Aorta (tissue), 5 donors: ENCODE measurements around the gene ICAM3. TPM values are rescaled to one million over a fixed set of nuclear protein-coding genes. Genes with fewer than 3 reads are reported as not detected.

ENCODE experiments used
- ATAC-seq: fragments of 200-7000 bp; cut with Tn5 transposase; one replicate; pipeline ENCODE4 v1.9.1; 2022; ENCODE audit warnings: moderate library complexity; ENCODE audit not compliant: low FRiP score
- DNase-seq, 2 donors: peaks; one replicate each; pipeline ENCODE4 v3.0.0-alpha.2; 2020
- H3K27ac ChIP-seq, 2 donors: one replicate each; pipeline ENCODE4 v1.5.1; 2013; ENCODE audit warnings: low read length in 2 of 2, mild to moderate bottlenecking in 2 of 2, moderate library complexity in 2 of 2, control low read depth in 1 of 2, inconsistent platforms in 1 of 2, low read depth in 1 of 2
- H3K27me3 ChIP-seq, 2 donors: one replicate each; pipeline ENCODE4 v1.6.1; 2013; ENCODE audit warnings: control low read depth in 1 of 2, low read length in 1 of 2, mild to moderate bottlenecking in 1 of 2, moderate library complexity in 1 of 2; ENCODE audit not compliant: insufficient read depth in 2 of 2, control insufficient read depth in 1 of 2
- H3K36me3 ChIP-seq, 2 donors: one replicate each; pipeline ENCODE4 v1.6.1; 2013; ENCODE audit warnings: control low read depth in 1 of 2, low read length in 1 of 2, mild to moderate bottlenecking in 1 of 2; ENCODE audit not compliant: insufficient read depth in 2 of 2, control insufficient read depth in 1 of 2
- H3K4me1 ChIP-seq, 2 donors: one replicate each; pipeline ENCODE4 v1.6.1; 2013; ENCODE audit warnings: low read length in 2 of 2, control low read depth in 1 of 2, mild to moderate bottlenecking in 1 of 2, moderate library complexity in 1 of 2; ENCODE audit not compliant: insufficient read depth in 2 of 2, control insufficient read depth in 1 of 2
- H3K4me3 ChIP-seq, 2 donors: one replicate each; pipeline ENCODE4 v1.5.1; 2013; ENCODE audit warnings: low read length in 2 of 2, control low read depth in 1 of 2, mild to moderate bottlenecking in 1 of 2
- H3K9me3 ChIP-seq: one replicate; pipeline ENCODE4 v1.6.1; 2013; ENCODE audit warnings: mild to moderate bottlenecking, low read length; ENCODE audit not compliant: control insufficient read depth
- WGBS, 2 donors: extraction: QIAGEN DNeasy Blood & Tissue Kit; methylation state at CpG; one replicate each; pipeline ENCODE4 v1.1.7; 2013; 5-methylcytosine and 5-hydroxymethylcytosine counted together
- intact Hi-C, 2 donors: fragments of 100-400 bp; cut with DNase I; formaldehyde crosslinking; loops; one replicate each; pipeline versions ENCODE4 v1.14.2 to v1.15.0; 2022
- polyA plus RNA-seq, 2 donors: library from polyadenylated mRNA; stranded (reverse); fragments of 200-250 nt; gene quantifications; one replicate each; pipeline ENCODE4 v1.2.3, GENCODE V29; 2013
- total RNA-seq, 2 donors: library from RNA; stranded (reverse); fragmentation: NEBNext Ultra II Directional; extraction: Animal tissue kit (Norgen Biotek cat#: 25700); gene quantifications; one replicate each; pipeline ENCODE4 v1.2.1, GENCODE V29; 2021
- donor health status: healthy with polysubstance abuse.
- donor health status: Bipolar disorder and iron deficiency.
- donor health status: DM: no; HTN: no; CAD: no.
- donor health status: DM: no; HTN: no; CAD: no.
- donor health status: DM: yes; HTN: yes; CAD: no.

ICAM3 gene
- total and polyA plus RNA-seq, 4 donors, result 6.3 to 10.5 (median 8.9) TPM

DNA sequence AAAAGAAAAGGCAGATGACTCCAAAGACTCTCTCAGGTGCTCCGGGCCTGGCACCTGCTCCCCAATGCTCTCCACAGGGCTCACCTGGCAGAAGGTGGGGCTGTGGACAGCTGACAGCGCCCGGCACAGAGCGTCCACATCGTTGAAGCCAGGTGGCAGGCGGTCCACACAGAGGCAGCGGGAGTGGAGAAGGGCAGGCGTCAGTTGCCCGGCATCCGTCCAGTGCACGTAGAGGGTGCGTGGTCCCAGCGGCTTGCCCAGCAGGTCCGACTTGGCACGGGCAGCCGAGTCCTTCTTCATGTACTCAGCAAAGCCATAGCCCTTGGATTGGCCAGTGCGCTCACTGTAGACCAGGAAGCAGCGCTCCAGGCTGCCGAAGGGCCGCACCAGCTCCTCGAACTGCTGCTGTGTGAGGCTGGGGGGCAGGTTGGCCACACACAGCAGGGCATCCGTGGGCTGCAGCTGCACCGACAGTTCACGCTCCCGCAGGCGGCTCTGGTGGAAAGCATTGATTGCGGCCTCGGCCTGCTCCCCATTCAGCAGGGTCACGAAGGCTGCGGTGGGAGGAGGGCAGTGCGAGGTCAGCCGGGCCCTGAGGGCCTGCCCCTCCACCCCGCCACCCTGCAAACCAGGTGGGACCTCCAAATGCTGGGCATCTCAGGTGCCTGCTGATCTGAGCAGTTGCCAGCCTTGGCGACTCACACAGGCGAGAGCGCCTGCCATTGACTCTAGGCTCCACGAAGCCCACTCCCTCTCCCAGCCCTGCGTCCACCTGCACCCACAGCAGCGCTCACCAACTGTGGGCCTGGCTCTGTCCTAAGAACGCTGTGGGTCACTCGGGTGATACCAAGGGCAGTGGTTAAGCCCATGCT is 10.6 kb downstream of the ICAM3 start:
- WGBS, 2 donors, result 94 to 96% methylated on average over 41 of the region's 41 CpGs
- Histone ChIP-seq H3K27me3 (no peaks in the 10 kb centered on the region), H3K4me3 (no peak overlapping the region), H3K9me3 (no peaks in the 10 kb centered on the region), H3K4me1 (no peaks in the 10 kb centered on the region), H3K36me3 (peaks cover 0 to 9% of the 10 kb centered on the region in 2 donors), H3K27ac (no peak overlapping the region)
- DNase-seq (no peak), ATAC-seq (no peak)
- intact Hi-C loops, result no loop called here

DNA sequence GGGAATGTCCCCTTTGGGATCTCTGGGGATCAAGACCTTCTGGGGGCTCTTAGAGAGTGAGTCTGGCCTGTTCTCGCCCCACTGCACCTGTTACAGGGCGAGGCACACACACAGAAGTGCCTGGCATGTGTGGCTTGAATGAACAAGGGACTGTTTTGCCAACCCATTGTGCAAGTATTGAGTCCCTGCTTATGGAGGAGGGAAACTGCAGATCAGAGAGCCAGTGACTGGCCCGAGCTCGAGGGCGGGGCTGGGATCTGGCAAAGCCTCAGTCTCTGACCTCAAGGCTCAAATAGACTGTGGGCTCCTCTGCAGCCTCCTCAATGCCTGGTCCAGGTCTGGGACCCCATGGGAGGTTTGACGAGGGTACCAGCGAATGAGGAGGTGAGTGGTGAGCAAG is 11.6 kb downstream of the ICAM3 start:
- no peak overlapping the region for H3K27ac ChIP-seq
- DNase-seq (no peak), ATAC-seq (no peak)
- H3K4me1 ChIP-seq, result no peaks in the 10 kb centered on the region
- intact Hi-C loops, result no loop called here
- H3K36me3 ChIP-seq, result peaks cover 0 to 9% of the 10 kb centered on the region in 2 donors
- WGBS, 2 donors, result 87 to 91% methylated on average over 7 of the region's 7 CpGs
- H3K4me3 ChIP-seq, result no peak overlapping the region
- no peaks in the 10 kb centered on the region for H3K9me3 ChIP-seq
- no peaks in the 10 kb centered on the region for H3K27me3 ChIP-seq

DNA sequence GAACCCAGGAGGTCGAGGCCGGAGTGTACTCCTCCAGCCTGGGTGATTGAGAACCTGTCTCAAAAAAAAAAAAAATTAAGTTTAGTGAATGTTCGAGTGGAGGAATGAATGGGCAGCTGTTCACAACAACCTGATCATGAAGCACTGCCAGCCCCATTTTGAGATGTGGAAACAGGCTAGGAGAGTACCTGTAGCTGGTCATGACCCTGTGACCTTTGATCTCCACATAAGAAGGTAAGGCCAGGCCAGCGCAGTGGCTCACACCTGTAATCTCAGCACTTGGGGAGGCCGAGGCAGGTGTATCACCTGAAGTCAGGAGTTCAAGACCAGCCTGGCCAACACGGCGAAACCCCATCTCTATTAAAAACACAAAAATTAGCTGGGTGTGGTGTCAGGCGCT is 13.7 kb downstream of the ICAM3 start:
- Histone ChIP-seq H3K27ac (no peak overlapping the region), H3K4me1 (no peaks in the 10 kb centered on the region), H3K36me3 (peaks cover 0 to 9% of the 10 kb centered on the region in 2 donors), H3K9me3 (no peaks in the 10 kb centered on the region), H3K27me3 (no peaks in the 10 kb centered on the region), H3K4me3 (no peak overlapping the region)
- DNase-seq (no peak), ATAC-seq (no peak)
- WGBS, 2 donors, result 87 to 94% methylated on average over 8 of the region's 8 CpGs
- intact Hi-C loops, result no loop called here

DNA sequence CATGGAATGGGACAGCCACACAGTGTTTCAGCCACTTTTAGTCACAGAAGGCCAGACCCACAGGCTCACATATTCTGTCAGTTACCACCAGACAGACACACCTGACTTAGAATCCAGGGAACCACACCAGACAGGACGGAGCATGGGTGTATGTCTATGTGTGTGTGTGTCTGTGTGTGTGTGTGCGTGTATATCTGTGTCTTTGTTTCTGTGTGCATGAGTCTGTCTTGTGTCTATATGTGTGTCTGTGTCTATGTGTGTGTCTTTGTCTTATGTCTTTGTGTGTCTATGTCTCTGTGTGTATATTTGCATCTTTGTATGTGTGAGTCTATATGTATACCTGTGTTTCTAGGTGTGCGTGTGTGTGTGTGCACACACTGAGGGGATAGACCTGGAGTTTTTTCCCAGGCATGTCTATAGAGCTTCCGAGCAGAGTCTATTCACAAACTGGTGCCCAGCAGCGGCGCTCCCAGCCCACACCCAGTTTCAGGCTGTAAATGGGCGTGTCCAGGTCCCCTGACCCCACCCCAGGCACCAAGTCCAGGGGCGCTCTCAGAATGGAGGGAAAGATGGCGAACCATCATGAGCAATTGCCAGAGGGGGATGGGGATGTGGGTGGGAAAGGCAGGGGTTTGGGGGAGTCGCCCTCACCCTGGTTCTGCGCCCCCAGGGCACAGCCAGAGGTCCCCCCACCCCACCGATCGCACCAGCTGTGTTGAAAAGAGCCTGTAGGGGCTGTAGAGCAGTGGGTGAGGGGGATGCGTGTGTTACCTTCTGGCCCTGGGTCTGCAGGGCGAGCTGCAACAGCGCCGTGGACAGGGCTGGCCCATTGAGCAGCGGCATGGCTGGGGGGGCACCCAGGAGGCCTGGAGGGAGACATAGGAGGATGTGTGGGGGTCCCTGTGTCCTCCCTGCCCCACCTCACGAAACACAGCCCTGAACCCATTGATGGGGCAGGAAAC is 17.3 kb downstream of the ICAM3 start:
- ATAC-seq, result no peak
- peaks cover 0 to 7% of the 10 kb centered on the region in 2 donors for H3K36me3 ChIP-seq
- intact Hi-C loops, result no loop called here

DNA sequence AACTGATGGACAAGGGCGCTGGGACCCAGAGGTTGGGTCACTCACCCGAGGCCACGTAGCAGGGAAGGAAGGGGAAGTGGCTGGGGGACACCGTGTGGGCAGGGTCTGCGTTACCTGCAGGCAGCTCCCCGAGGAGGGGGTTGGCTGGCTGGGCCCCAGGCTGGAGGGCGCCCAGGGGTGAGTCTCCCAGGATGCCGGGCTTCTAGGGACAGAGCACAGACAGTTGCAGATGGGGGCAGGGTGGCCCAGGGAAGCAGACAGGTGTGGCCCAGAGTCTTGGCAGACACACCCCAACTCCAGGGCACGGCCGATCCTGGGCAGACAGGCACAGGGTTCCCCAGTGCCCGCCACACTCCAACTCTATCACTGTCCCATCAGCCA is 18.0 kb downstream of the ICAM3 start:
- DNase-seq, result no peak
- Histone ChIP-seq H3K4me3 (no peak overlapping the region), H3K9me3 (no peaks in the 10 kb centered on the region), H3K4me1 (no peaks in the 10 kb centered on the region), H3K36me3 (peaks cover 0 to 7% of the 10 kb centered on the region in 2 donors), H3K27me3 (no peaks in the 10 kb centered on the region), H3K27ac (no peak overlapping the region)
- 87 to 90% methylated on average over 11 of the region's 11 CpGs for WGBS, 2 donors
- intact Hi-C loops, result no loop called here
- no peak for ATAC-seq

More for the DNA sequence above, 17.3 kb downstream of the ICAM3 start:
- Histone ChIP-seq H3K27ac (no peak overlapping the region), H3K4me3 (no peak overlapping the region), H3K27me3 (no peaks in the 10 kb centered on the region), H3K4me1 (no peaks in the 10 kb centered on the region), H3K9me3 (no peaks in the 10 kb centered on the region)
- WGBS, 2 donors, result 91% methylated on average over 19 of the region's 19 CpGs
- DNase-seq, result no peak

DNA sequence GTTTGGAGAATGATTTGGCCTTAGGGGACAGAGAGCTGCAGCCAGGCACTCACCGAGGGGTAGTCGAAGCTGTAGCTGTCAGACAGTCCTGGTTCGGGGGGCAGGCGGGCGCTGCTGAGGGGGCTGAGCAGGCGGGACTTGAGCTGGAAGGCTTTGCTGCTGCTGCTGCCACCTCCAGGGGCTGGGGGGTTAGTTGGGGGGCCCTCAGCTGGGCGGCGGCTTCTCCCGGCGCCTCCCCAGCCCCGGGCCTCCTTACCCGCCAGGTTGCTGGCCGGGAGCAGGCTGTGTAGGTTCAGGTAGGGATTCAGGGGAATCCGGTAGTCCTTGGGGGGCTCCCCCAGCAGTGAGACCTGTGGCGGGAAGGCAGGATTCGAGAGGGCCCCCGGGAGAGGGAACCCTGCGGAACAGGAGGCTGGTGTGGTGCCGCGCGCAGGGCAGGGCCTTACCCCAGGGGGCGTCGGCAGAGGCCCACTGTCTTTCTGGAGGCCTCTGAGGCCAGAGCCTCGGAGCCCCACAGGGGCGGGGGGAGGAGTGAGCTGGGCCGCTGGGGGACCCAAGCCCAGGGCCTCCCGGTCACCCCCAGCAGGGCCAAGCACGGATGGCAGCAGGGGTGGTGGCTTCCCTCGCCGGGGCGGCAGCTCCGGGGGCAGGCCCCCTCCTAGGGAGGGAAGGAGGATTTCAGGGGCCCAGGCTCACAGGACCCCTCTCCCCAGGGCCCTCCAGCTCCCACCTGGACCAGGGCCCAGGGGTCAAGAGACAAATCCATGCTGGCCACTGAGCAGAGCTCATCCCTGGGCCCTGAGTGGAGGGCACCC is 18.6 kb downstream of the ICAM3 start:
- Histone ChIP-seq H3K9me3 (no peaks in the 10 kb centered on the region), H3K4me3 (no peak overlapping the region), H3K27ac (no peak overlapping the region), H3K27me3 (no peaks in the 10 kb centered on the region), H3K36me3 (peaks cover 0 to 7% of the 10 kb centered on the region in 2 donors), H3K4me1 (no peaks in the 10 kb centered on the region)
- DNase-seq (no peak), ATAC-seq (no peak)
- WGBS, 2 donors, result 92 to 97% methylated on average over 28 to 32 of the region's 32 CpGs
- intact Hi-C loops, result no loop called here

DNA sequence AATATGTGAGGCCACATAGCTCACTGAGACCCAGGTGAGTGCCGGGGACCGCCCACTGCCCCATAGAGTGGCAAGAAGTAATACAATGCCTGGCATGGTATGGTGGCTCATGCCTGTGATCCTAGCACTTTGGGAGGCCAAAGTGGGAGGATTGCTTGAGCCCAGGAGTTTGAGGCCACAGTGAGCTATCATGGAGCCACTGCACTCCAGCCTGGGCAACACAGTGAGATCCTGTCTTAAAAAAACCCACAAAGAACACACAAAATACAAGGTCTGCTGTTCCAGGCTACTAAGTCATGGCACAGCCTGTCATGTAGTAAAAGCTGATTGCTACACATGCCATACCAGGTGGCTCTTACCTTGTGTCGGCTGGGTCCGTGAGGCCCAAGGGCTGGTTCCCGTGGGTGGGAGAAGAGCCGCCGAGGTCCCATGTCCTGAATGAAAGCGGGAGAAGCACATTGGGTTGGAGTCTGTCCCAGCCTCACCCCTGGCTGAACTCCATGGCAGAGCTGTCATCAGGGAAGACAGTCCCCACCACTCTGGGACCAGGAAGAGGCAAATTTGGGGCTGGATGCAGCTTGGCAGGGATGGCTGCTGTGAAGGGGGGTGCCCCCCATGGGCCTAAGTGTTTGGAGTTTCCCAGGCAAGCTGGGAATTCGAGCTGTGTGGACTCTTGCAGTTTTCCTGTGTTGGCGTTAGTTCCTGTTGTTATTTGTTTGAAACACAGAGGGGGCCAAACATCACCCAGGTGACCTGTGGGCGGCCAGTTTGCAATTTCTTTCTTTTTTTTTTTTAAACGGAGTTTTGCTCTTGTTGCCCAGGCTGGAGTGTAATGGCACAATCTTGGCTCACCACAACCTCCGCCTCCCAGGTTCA is 20.4 kb downstream of the ICAM3 start:
- no peak overlapping the region for H3K27ac ChIP-seq
- no peak overlapping the region for H3K4me3 ChIP-seq
- peaks cover 0 to 5% of the 10 kb centered on the region in 2 donors for H3K36me3 ChIP-seq
- no peak for DNase-seq
- 86 to 92% methylated on average over 13 of the region's 13 CpGs for WGBS, 2 donors
- ATAC-seq, result no peak
- intact Hi-C loops, result no loop called here
- no peaks in the 10 kb centered on the region for H3K9me3 ChIP-seq
- no peaks in the 10 kb centered on the region for H3K27me3 ChIP-seq
- no peaks in the 10 kb centered on the region for H3K4me1 ChIP-seq
